Lower leg skin (tissue), 3 donors: ENCODE measurements around the gene UBE2D4.

ENCODE experiments used
- CTCF ChIP-seq, 3 donors: fragments of 450-650 bp; IDR thresholded peaks; one replicate each; pipeline ENCODE4 v1.5.1; 2016; ENCODE audit warnings: antibody characterized with exemption in 3 of 3, mild to moderate bottlenecking in 3 of 3, moderate library complexity in 2 of 3
- POLR2A ChIP-seq, 2 donors: fragments of 450-650 bp; IDR thresholded peaks; one replicate each; pipeline ENCODE4 v1.6.1; 2016 to 2017; ENCODE audit warnings: antibody characterized with exemption in 2 of 2, mild to moderate bottlenecking in 1 of 2, moderate library complexity in 1 of 2

GRCh38 chr7:43904533-43905208 is 21.6 kb upstream of the UBE2D4 start:
- TF ChIP-seq CTCF (IDR thresholded peaks at IDR 0.05) (no peak), POLR2A (IDR thresholded peaks at IDR 0.05) (no peak)
